GM18508 (cell line): ENCODE data around the gene HYDIN.

ENCODE experiments used
- ATAC-seq: cut with Tn5 transposase; IDR thresholded peaks from one replicate; pipeline ENCODE4 v1.9.1; 2021; ENCODE audit warnings: moderate number of reproducible peaks; ENCODE audit not compliant: insufficient read depth, unreplicated experiment

The HYDIN gene

GRCh38 chr16:70770626-70771552 is 459.6 kb downstream of the HYDIN start:
- ATAC-seq: no peak

- ATAC-seq: no peak
Measured at GRCh38 chr16:70770291-70770625, 460.3 kb downstream of the HYDIN start.

GRCh38 chr16:70769761-70770160 is 460.8 kb downstream of the HYDIN start:
- ATAC-seq: no peak

GRCh38 chr16:70769131-70769530 is 461.4 kb downstream of the HYDIN start:
- ATAC-seq: no peak

- no peak for ATAC-seq
Measured at GRCh38 chr16:70768203-70768580, 462.3 kb downstream of the HYDIN start.

GRCh38 chr16:70767377-70768202 is 462.9 kb downstream of the HYDIN start:
- no peak for ATAC-seq

GRCh38 chr16:70766658-70767057 is 463.9 kb downstream of the HYDIN start:
- no peak for ATAC-seq

GRCh38 chr16:70766176-70766575 is 464.3 kb downstream of the HYDIN start:
- ATAC-seq: no peak

GRCh38 chr16:70765491-70765890 is 465.0 kb downstream of the HYDIN start:
- ATAC-seq: no peak

- ATAC-seq: no peak
Measured at GRCh38 chr16:70764632-70765031, 465.9 kb downstream of the HYDIN start.

- ATAC-seq: no peak
Measured at GRCh38 chr16:70760221-70760620, 470.3 kb downstream of the HYDIN start.

GRCh38 chr16:70759666-70760065 is 470.9 kb downstream of the HYDIN start:
- ATAC-seq: no peak

GRCh38 chr16:70758786-70759185 is 471.7 kb downstream of the HYDIN start:
- no peak for ATAC-seq
